ENCODE data around the gene SPTLC3.

The SPTLC3 gene

GRCh38 chr20:12984863-12985262 lies 23.9 kb upstream of the SPTLC3 start:
- no peak for DNase-seq (ENCODE audit: low spot score)

DNA sequence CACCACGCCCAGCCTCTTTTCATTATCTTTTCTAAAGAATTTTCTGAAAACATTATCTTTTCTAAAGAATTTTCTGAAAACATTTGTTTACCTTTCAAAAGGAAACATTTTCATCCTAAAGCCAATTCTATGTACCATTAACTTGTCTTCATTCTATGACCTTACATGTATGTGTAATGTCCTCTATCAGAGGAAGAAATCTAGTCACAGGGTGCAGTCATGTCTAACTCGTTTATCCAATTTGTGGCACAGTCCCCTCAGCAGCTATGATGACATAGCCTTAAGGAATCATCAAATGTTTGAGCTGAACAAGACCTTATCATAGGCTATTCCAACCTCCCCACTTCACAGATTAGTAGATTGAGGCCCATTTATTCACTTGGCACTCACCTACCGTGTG lies 21.5 kb upstream of the SPTLC3 start:
- DNase-seq (ENCODE audit: low spot score) = no peak

- DNase-seq (ENCODE audit: low spot score) = no peak
Observed at GRCh38 chr20:12989586-12990115, 19.1 kb upstream of the SPTLC3 start.

- no peak for DNase-seq (ENCODE audit: low spot score)
Observed at GRCh38 chr20:12997128-12997655, 11.6 kb upstream of the SPTLC3 start.

- no peak for DNase-seq (ENCODE audit: low spot score)
Observed at GRCh38 chr20:12998046-12998445, 10.7 kb upstream of the SPTLC3 start.

DNA sequence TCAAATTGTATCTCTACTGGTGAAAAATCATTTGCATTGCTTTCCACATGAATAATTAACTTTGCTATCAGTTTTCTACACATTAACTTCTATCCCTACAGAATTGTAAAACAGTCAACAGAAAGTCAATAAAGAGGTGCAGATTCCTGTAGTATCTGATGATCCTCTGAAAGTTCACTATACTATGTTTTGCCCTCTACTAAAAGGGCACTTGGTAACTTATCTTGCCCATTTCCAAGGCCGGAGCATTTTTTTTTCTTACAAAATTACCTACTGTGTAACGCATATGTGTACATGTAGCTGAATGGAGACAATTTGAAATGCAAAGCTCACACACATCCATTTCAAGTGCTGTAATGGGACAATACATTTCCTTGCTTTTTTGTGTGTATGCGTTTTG lies 9.6 kb upstream of the SPTLC3 start:
- no peak for DNase-seq (ENCODE audit: low spot score)

DNA sequence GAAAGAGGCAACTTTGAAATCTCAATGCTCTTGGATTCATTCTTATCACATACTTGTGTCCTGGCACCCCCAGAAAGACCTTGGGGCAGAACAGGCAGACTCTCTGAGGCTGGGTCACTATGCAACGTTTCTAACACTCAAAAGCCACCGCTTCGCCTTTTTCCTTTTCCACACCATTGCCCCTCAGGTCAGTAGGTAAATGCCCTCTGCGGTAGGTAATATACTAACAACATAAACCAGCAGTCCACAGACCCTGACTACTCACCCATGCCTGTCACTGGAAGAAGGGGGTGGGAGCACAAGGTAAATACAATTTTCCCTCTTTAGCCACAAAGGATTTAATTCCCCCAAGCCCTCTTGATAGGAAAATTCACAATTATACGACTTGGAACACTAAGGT lies 6.5 kb upstream of the SPTLC3 start:
- DNase-seq (ENCODE audit: low spot score) = no peak

DNA sequence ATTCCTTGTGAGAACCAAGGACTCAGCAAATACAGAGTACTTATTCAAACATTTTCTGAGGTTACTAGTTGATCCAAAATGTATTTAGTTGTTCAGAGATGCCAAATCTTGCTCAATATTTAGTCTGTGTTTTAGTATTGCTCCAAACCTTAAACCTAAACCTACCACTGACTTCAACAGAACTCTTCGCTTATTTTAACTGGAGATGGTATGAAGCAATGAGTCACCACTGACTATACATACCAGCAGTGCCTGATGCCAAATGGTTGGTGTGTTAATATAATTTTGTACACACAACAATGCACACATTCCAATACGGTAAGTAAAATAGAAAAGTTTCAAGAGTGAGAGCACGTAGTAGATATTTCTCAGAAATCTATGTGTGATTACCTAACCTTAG lies 1.9 kb upstream of the SPTLC3 start:
- DNase-seq (ENCODE audit: low spot score) = no peak

GRCh38 chr20:13007596-13007995 lies 1.2 kb upstream of the SPTLC3 start:
- DNase-seq (ENCODE audit: low spot score) = no peak

DNA sequence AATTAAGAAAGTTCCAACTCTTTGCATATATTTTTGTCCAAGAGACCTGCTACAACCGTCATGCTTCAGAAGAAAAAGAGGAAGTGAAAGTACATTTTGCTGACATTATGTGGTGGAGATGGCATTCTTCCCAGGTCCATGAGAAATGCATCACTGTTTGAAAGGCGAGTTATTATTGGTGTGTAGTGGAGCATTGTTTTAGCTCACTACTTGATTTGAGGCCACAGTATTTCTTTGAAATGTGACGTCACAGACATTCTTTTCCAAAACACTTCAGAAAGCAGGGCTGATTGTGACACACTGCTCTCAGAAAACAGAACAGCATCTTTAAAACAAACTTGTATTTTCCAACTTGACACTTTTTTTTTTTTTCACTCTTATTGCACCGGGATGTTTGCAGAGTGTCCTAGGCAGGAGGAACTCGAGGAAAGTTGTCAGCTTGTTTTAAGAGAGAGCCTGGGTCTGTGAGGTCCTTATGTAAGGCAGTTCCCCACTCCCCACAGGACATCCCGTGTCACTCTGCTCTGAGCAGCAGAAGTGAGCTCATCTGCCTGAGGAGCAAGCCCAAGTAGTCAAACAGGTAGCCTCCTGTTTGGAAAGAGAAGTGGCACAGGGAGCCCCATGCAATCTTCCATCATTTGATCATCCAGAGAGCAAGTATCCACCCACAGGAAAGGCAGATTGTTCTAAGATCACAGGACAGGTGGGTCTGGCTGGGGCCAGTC lies 1.1 kb downstream of the SPTLC3 start:
- DNase-seq (ENCODE audit: low spot score) = peak; percentile 88

DNA sequence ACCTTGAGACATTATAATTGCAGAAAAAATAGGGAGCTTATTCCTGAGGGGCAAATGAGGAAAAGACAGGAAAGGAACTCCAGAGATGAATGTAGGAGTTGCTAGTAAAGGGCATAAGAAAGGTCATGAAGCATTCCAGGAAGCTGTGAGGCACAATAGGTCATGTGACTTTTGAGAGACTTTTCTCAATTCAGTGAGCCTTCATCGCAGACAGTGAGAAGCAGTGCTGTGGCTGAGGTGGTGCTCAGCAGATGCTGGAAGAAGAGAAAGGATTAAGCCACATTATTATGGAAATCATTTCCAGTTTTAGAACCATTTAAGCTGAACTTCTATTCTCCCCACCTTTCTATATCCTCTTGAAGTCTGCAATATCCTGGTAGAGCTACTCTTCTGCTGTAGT lies 4.1 kb downstream of the SPTLC3 start:
- DNase-seq (ENCODE audit: low spot score) = no peak

DNA sequence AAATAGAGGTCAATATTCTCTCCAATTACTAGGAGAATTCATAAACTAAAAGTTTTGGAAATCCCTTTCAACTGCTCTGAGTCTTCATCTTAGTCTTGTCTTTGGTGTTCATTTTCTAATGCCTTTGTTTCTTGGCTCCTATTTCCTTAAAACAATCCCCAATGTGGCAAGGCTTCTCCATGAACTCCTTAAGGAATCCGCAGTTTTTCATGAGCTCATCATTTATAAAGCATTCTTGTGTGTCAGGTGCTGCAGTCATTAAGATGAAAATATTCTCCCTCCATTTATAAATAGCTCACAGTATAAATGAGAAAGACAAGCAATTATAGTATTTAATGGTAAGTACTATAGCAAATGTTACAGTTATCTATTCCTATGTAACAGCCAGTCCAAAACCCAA lies 4.6 kb downstream of the SPTLC3 start:
- DNase-seq (ENCODE audit: low spot score) = no peak

- DNase-seq (ENCODE audit: low spot score) = no peak
Observed at GRCh38 chr20:13017235-13017634, 8.5 kb downstream of the SPTLC3 start.

DNA sequence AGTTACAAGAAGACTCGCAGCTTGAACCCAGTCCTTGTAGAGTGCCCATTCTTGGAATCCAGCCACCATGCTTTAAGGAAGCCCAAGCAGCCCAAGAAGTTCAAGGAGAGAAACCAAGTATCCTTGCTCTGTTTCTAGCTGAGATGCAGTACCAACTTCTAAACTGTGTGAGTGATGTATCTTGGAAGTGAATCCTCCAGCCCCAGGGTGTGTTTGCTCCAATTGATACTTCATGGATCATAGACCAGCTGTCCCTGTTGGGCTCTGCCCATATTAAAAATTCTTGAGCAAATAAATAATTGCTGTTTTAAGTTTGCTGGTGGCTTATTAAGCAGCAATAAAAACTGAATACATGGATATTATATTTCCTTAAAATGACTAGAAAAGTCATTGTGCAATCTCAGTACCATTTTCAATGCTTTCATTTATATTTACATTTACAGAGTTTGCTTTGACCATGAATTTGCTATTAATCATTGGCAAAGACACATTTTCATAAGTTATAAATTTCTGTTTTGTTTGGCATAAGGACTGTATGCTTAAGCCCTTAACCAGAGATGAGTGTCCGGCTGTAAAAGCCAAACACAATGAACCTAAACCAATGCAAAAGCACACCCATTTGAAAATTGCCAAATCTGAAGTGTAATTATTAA lies 9.2 kb downstream of the SPTLC3 start:
- DNase-seq (ENCODE audit: low spot score) = no peak

DNA sequence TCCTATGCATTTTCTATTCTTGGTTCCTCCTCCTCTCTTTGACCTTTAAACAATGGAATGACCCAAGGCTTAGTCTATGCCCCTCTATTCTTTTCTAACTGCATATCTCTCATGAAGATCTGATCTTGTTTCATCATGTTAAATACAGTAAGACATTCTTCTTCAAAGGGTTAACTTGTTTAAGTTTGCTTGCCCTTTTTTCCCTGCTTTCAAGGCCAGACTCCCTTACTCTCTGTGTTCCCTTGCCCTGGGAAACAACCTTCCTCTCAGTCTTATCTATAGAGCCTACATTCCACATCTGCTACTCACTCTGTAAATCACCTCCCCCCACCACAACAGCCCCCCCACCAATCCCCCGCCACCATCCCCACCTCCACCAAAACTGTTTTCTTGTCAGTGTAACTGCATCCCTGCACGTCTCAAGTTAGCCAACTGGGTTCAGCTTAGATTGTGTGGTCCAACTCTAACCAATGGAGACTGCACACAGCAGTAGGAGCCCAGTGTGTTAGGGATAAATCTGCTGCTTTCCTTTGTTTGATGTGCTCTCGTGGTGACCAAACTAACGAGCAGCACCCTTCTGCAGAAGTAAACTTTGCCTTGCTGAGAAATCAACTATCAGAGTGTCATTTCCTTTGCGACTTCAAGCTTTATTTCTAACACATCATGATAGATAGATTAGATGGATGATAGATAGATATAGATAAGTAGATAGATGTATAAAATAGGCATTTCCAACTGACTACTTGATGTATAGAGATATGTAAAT lies 12.6 kb downstream of the SPTLC3 start:
- no peak for DNase-seq (ENCODE audit: low spot score)

- DNase-seq (ENCODE audit: low spot score) = no peak
Observed at GRCh38 chr20:13022401-13023155, 13.8 kb downstream of the SPTLC3 start.

DNA sequence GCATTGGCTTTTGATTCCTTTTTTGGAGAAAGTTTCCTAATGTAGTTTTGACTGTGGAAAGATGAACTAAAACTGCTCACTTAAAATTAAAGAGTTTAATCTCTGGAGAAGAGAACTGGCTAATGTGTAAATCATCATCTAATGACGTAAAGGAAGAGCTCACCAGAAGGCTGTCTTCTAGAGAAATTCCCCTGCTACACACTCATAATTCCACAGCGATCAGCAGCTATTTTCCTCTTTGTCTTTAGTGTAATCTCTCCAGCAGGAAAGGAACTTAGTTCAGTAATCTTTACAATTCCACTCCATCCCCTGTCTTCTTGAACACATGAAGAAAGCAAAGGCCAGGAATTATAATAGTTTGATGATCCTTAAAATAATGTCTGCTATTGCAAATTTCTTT lies 15.8 kb downstream of the SPTLC3 start:
- DNase-seq (ENCODE audit: low spot score) = no peak

- DNase-seq (ENCODE audit: low spot score) = no peak
Observed at GRCh38 chr20:13025181-13025580, 16.4 kb downstream of the SPTLC3 start.

DNA sequence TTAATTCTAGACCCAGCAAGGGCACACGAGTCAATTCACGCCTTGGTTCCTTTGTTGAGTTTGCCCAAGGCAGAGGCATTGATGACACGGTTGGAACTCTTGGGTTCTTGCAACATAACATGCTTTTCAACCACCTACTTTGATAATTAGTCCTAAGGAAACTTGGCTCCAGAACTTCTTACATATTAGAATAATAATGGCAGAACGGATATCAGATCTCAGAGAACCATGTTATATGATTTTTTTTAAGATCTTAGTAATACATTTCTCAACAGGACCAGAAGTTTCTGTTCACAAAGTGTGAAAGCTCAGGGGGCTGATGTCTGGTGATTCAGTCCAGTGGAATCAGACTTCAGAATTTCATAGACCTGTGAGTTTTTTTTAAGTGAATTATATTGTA lies 19.2 kb downstream of the SPTLC3 start:
- DNase-seq (ENCODE audit: low spot score) = no peak

DNA sequence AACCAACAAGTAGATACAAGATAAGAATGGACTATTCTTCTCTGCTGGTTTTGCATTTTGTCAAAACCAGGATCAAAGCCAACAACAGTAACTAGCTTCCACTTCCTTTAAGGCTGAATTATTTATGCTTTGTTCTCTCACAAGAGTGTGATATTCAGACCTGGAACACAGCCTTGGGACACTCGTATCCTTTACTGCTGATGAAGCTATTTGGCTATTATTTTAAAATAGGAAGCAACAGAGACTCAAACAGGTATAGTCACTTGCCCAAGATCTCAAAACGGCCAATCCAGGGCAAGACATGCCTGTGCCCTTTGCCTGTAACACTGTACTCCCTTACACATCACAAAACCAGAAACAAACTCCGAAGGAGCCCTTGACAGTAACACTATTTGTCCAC lies 19.9 kb downstream of the SPTLC3 start:
- no peak for DNase-seq (ENCODE audit: low spot score)

- DNase-seq (ENCODE audit: low spot score) = no peak
Observed at GRCh38 chr20:13029687-13030375, 21.1 kb downstream of the SPTLC3 start.

Measured in pons (tissue), 1 donor.